ENCODE measurements around the gene MOV10. TPM values are rescaled to one million over a fixed set of nuclear protein-coding genes. Genes with fewer than 3 reads are reported as not detected.

The MOV10 gene
- total RNA-seq, 1 donor from 2014 or later = 74.9 TPM

GRCh38 chr1:112629256-112629655 is 45.2 kb upstream of the MOV10 start:
- Mint-ChIP-seq H3K27me3 (ENCODE audit: low read depth) (no peaks in the 10 kb centered on the region), H3K27ac (ENCODE audit: unreplicated experiment) (no peak overlapping the region), H3K4me1 (peaks cover 9% of the 10 kb centered on the region), H3K4me3 (no peak overlapping the region), H3K36me3 (ENCODE audit: low read depth) (peaks cover 8% of the 10 kb centered on the region), H3K9me3 (peaks cover 2% of the 10 kb centered on the region)
- DNase-seq (ENCODE audit: low read depth, low spot score) = no peak
- no peak for TF ChIP-seq CTCF (conservative IDR thresholded peaks at IDR 0.05)

DNA sequence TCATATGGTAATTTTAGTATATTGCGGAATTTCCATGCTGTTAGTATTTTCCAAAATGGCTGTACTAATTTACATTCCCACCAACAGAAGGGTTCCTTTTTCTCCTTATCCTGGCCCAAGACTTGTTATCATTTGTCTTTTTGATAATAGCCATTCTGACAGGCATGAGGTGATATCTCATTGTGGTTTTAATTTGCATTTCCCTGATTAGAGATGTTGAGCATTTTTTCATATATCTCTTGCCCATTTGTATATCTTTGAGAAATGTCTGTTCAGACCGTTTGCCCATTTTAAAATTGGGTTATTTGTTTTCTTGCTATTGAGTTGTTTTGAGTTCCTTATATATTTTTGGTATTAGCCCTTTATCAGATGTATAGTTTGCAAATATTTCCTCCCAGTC is 40.8 kb upstream of the MOV10 start:
- H3K4me1 Mint-ChIP-seq = peaks cover 29% of the 10 kb centered on the region
- H3K9me3 Mint-ChIP-seq = peaks cover 2% of the 10 kb centered on the region
- H3K4me3 Mint-ChIP-seq = no peak overlapping the region
- DNase-seq (ENCODE audit: low read depth, low spot score) = no peak
- peaks cover 11% of the 10 kb centered on the region for H3K36me3 Mint-ChIP-seq (ENCODE audit: low read depth)
- no peaks in the 10 kb centered on the region for H3K27me3 Mint-ChIP-seq (ENCODE audit: low read depth)
- no peak for TF ChIP-seq CTCF (conservative IDR thresholded peaks at IDR 0.05)
- no peak overlapping the region for H3K27ac Mint-ChIP-seq (ENCODE audit: unreplicated experiment)

DNA sequence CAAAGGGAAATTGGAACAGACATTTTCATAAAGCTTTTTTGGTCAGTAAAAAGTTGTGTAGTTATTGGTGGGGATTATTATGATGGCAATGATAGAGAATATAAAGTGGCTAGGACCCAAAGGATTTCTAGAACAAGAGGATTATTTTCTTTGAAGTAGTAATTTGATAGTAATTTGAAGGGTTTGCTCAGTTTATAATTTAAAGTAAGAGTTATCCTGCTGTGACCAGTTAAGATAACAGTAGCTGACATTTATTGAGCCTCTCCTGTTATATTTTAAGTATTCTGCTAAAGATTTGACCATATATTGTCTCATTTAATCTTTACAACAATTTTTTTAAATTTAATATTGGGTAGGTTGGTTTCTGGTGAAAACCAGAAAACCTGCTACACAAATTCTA is 40.1 kb upstream of the MOV10 start:
- H3K27me3 Mint-ChIP-seq (ENCODE audit: low read depth) = no peaks in the 10 kb centered on the region
- DNase-seq (ENCODE audit: low read depth, low spot score) = no peak
- TF ChIP-seq CTCF (conservative IDR thresholded peaks at IDR 0.05) = no peak
- no peak overlapping the region for H3K4me3 Mint-ChIP-seq
- H3K9me3 Mint-ChIP-seq = peaks cover 2% of the 10 kb centered on the region
- no peak overlapping the region for H3K27ac Mint-ChIP-seq (ENCODE audit: unreplicated experiment)
- peaks cover 14% of the 10 kb centered on the region for H3K36me3 Mint-ChIP-seq (ENCODE audit: low read depth)
- peaks cover 29% of the 10 kb centered on the region for H3K4me1 Mint-ChIP-seq

DNA sequence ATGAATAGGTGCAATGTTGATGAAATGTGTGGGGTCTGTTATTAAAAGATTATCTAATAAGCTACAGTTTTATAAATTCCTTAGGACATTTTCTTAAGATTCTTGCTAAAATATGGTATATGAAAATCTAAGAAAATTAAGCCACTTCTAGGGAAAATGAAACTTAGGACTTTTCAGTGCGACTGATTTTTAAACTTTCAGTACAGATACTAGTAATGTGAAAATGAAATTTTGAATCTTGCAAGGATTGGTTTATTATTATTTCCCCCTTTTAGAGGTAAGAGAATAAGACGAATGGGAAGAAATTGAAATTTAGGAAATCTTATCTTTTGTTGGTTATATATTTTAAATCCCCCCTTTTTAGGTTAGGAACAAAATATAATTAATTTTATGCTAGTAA is 38.4 kb upstream of the MOV10 start:
- Mint-ChIP-seq H3K9me3 (peaks cover 2% of the 10 kb centered on the region), H3K4me1 (peaks cover 29% of the 10 kb centered on the region), H3K27ac (ENCODE audit: unreplicated experiment) (no peak overlapping the region), H3K4me3 (no peak overlapping the region), H3K27me3 (ENCODE audit: low read depth) (no peaks in the 10 kb centered on the region), H3K36me3 (ENCODE audit: low read depth) (peaks cover 14% of the 10 kb centered on the region)
- DNase-seq (ENCODE audit: low read depth, low spot score) = no peak
- no peak for TF ChIP-seq CTCF (conservative IDR thresholded peaks at IDR 0.05)

- Mint-ChIP-seq H3K27ac (ENCODE audit: unreplicated experiment) (no peak overlapping the region), H3K4me3 (no peak overlapping the region)
These were observed 37.7 kb upstream of the MOV10 start for GRCh38 chr1:112636597-112637253.

More at GRCh38 chr1:112636597-112637253, 37.7 kb upstream of the MOV10 start:
- Mint-ChIP-seq H3K27me3 (ENCODE audit: low read depth) (no peaks in the 10 kb centered on the region), H3K4me1 (peaks cover 29% of the 10 kb centered on the region), H3K36me3 (ENCODE audit: low read depth) (peaks cover 14% of the 10 kb centered on the region), H3K9me3 (peaks cover 2% of the 10 kb centered on the region)
- DNase-seq (ENCODE audit: low read depth, low spot score) = no peak
- no peak for TF ChIP-seq CTCF (conservative IDR thresholded peaks at IDR 0.05)

All from neural crest cell (in vitro differentiated cells).